ENCODE data around the gene OSBPL8. TPM values are rescaled to one million over a fixed set of nuclear protein-coding genes. Genes with fewer than 3 reads are reported as not detected.

The OSBPL8 gene
- total RNA-seq, 2 experiments from 2014 or later = 154 to 160 TPM

- Mint-ChIP-seq H3K27ac (peak overlapping the region; percentile 11), H3K27me3 (no peaks in the 10 kb centered on the region), H3K36me3 (ENCODE audit: low read depth) (peaks cover 13% of the 10 kb centered on the region), H3K4me3 (no peak overlapping the region), H3K9me3 (no peaks in the 10 kb centered on the region), H3K4me1 (ENCODE audit: low read depth) (peaks cover 57% of the 10 kb centered on the region)
- CTCF ChIA-PET = no interaction called here
- Histone ChIP-seq H3K27ac (ENCODE audit: low read depth in 1 of 2, low read length in 2 of 2) (no peak overlapping the region), H3K4me3 (ENCODE audit: low read length) (no peak overlapping the region), H3K9me3 (ENCODE audit: control insufficient read depth in 1 of 2, insufficient read depth in 1 of 2, low read length in 2 of 2) (no peaks in the 10 kb centered on the region), H3K4me1 (ENCODE audit: insufficient read depth, low read length) (peaks cover 12% of the 10 kb centered on the region), H3K36me3 (ENCODE audit: insufficient read depth, low read length) (no peaks in the 10 kb centered on the region), H3K27me3 (ENCODE audit: control insufficient read depth in 1 of 2, insufficient read depth in 2 of 2, low read length in 2 of 2) (no peaks in the 10 kb centered on the region)
- no peak for ATAC-seq (ENCODE audit: poor library complexity)
- intact Hi-C loops (cut with DNase I, micrococcal nuclease) = no loop called here
- TF ChIP-seq CTCF (IDR thresholded peaks at IDR 0.05) = no peak
- POLR2A ChIA-PET = interaction anchor here (1.0 kb wide), 1 partner anchor 8 kb away, joined by 3 read pairs; no protein-coding TSS in a partner anchor
- DNase-seq = no peak
Observed at GRCh38 chr12:76462668-76463224, 96.8 kb downstream of the OSBPL8 start.

- H3K27me3 Mint-ChIP-seq = no peaks in the 10 kb centered on the region
- DNase-seq = no peak
- ChIA-PET CTCF (interaction anchor here (0.6 to 0.7 kb wide), 2 partner anchors 106 to 110 kb away, joined by 3 read pairs; no protein-coding TSS in a partner anchor), POLR2A (no interaction called here)
- no peak for TF ChIP-seq CTCF (IDR thresholded peaks at IDR 0.05)
- Histone ChIP-seq H3K4me1 (ENCODE audit: insufficient read depth, low read length) (peaks cover 19% of the 10 kb centered on the region), H3K27ac (ENCODE audit: low read depth in 1 of 2, low read length in 2 of 2) (no peak overlapping the region), H3K9me3 (ENCODE audit: control insufficient read depth in 1 of 2, insufficient read depth in 1 of 2, low read length in 2 of 2) (no peaks in the 10 kb centered on the region), H3K27me3 (ENCODE audit: control insufficient read depth in 1 of 2, insufficient read depth in 2 of 2, low read length in 2 of 2) (no peaks in the 10 kb centered on the region), H3K36me3 (ENCODE audit: insufficient read depth, low read length) (no peaks in the 10 kb centered on the region), H3K4me3 (ENCODE audit: low read length) (no peak overlapping the region)
- ATAC-seq (ENCODE audit: poor library complexity) = no peak
- peak overlapping the region; percentile 11 for H3K27ac Mint-ChIP-seq
- H3K9me3 Mint-ChIP-seq = no peaks in the 10 kb centered on the region
- intact Hi-C loops (cut with DNase I, micrococcal nuclease) = no loop called here
- peaks cover 6% of the 10 kb centered on the region for H3K36me3 Mint-ChIP-seq (ENCODE audit: low read depth)
- H3K4me3 Mint-ChIP-seq = no peak overlapping the region
- peaks cover 74% of the 10 kb centered on the region for H3K4me1 Mint-ChIP-seq (ENCODE audit: low read depth)
Observed at GRCh38 chr12:76460807-76461206, 98.8 kb downstream of the OSBPL8 start.

- H3K36me3 ChIP-seq (ENCODE audit: insufficient read depth, low read length) = no peaks in the 10 kb centered on the region
- peak overlapping the region; percentile 46 for H3K27ac Mint-ChIP-seq
- no peak for TF ChIP-seq CTCF (IDR thresholded peaks at IDR 0.05)
- no peaks in the 10 kb centered on the region for H3K9me3 ChIP-seq (ENCODE audit: control insufficient read depth in 1 of 2, insufficient read depth in 1 of 2, low read length in 2 of 2)
- intact Hi-C loops (cut with DNase I, micrococcal nuclease) = loop anchor here (5.0 to 10.0 kb wide), 5 partner anchors 99 to 933 kb away; partner anchors contain the start of genes NAP1L1 (in 1 of the 2) and OSBPL8 (in 1 of the 2)
- no peaks in the 10 kb centered on the region for H3K9me3 Mint-ChIP-seq
- H3K36me3 Mint-ChIP-seq (ENCODE audit: low read depth) = peaks cover 7% of the 10 kb centered on the region
- POLR2A ChIA-PET = interaction anchor here (3.0 to 3.5 kb wide), 2 partner anchors 101 to 110 kb away, joined by 15 to 39 read pairs; partner anchors contain the start of genes BBS10 and OSBPL8
- peaks cover 19% of the 10 kb centered on the region for H3K4me1 ChIP-seq (ENCODE audit: insufficient read depth, low read length)
- no peaks in the 10 kb centered on the region for H3K27me3 ChIP-seq (ENCODE audit: control insufficient read depth in 1 of 2, insufficient read depth in 2 of 2, low read length in 2 of 2)
- H3K4me1 Mint-ChIP-seq (ENCODE audit: low read depth) = peaks cover 69% of the 10 kb centered on the region
- DNase-seq (no peak), ATAC-seq (ENCODE audit: poor library complexity) (no peak)
- CTCF ChIA-PET = interaction anchor here (1.0 kb wide), 1 partner anchor 101 kb away, joined by 3 read pairs; the partner anchor contains the start of gene OSBPL8
- H3K27ac ChIP-seq (ENCODE audit: low read depth in 1 of 2, low read length in 2 of 2) = peak overlapping the region in 1 of 2 donors; percentile 26
- no peaks in the 10 kb centered on the region for H3K27me3 Mint-ChIP-seq
- no peak overlapping the region for H3K4me3 ChIP-seq (ENCODE audit: low read length)
- H3K4me3 Mint-ChIP-seq = no peak overlapping the region
Observed at GRCh38 chr12:76457818-76458217, 101.8 kb downstream of the OSBPL8 start.

Data from CD4-positive, alpha-beta T cell (primary cell).